Subcutaneous adipose tissue (tissue), 4 donors: ENCODE data around the gene SLC25A17. TPM values are rescaled to one million over a fixed set of nuclear protein-coding genes. Genes with fewer than 3 reads are reported as not detected.

Experiments
- total RNA-seq, 4 donors: library from RNA; depleted of rRNA; stranded (reverse); fragments of >200 nt; gene quantifications; one replicate each; pipeline ENCODE4 v1.1.0, GENCODE V29; 2016
- TF ChIP-seq, protein P1 (sequence below): fragments of 450-650 bp; IDR thresholded peaks from one replicate; pipeline ENCODE4 v1.5.1; 2016; ENCODE audit warnings: low read depth, mild to moderate bottlenecking, control low read depth, antibody characterized with exemption, moderate library complexity

SLC25A17 gene
- total RNA-seq, 4 donors from 2014 or later: 8.7 to 16.3 (median 13.8) TPM

DNA sequence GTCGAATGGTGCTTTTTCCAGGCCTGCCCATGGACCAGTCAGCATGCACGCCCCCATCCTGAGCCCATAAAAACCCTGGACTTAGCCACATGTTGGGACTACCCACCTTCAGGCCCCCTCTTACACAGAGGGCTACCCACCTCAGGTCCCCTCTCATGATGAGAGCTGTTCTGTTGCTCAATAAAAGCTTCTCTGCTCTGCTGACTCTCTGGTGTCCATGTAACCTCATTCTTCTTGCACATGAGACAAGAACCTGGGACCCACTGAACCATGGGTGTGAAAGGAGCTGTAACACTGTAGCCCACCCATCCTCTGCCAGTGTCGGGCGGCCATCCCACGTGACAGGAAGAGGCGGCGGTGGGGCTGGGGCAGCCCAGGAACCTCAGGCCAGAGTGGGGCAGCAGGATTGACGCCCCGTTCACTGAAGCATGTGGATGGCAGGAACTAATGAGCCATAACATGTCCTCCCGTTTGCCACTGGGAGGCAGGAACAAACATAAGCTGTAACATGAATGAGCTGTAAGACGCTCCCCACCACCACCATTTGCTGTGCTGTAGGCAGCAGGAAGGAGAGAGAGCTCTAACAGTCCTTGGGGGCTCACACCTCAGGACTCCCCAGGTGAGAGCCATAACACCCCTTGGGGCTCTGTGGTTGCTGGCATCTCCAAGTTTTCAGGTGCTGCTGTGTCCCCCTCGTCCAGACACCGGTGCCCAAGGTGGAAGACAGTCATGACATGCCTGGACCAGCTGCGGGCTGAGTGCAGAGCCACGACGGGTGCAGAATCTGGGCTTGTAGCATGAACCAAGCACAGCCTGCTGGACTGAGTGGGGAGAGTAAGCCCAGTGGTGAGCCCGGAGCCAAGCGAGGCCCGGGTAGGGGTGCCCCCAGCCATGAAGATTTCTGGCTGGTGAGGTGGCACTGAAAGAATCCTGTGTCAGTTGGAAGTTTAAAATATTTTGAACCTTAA lies 70.5 kb downstream of the SLC25A17 start:
- TF ChIP-seq, protein P1, sequence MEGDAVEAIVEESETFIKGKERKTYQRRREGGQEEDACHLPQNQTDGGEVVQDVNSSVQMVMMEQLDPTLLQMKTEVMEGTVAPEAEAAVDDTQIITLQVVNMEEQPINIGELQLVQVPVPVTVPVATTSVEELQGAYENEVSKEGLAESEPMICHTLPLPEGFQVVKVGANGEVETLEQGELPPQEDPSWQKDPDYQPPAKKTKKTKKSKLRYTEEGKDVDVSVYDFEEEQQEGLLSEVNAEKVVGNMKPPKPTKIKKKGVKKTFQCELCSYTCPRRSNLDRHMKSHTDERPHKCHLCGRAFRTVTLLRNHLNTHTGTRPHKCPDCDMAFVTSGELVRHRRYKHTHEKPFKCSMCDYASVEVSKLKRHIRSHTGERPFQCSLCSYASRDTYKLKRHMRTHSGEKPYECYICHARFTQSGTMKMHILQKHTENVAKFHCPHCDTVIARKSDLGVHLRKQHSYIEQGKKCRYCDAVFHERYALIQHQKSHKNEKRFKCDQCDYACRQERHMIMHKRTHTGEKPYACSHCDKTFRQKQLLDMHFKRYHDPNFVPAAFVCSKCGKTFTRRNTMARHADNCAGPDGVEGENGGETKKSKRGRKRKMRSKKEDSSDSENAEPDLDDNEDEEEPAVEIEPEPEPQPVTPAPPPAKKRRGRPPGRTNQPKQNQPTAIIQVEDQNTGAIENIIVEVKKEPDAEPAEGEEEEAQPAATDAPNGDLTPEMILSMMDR: no peak

DNA sequence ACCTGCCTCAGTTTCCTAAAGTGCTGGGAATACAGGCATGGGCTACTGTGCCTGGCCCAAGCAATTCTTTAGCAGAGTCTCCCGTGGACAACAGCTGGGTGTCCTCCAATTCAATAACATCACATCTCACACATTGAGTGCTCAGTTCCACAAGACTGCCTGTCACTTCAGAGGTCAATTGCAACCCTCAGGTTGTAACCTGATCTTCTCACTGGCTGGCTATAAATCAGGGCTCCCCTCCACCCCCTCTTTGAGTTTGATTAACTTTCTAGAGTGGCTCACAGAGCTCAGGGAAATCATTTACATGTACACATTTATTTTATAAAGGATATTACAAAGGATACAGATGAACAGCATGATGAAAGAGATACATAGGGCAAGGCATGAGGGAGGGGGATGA lies 71.8 kb downstream of the SLC25A17 start:
- TF ChIP-seq, protein P1: no peak

DNA sequence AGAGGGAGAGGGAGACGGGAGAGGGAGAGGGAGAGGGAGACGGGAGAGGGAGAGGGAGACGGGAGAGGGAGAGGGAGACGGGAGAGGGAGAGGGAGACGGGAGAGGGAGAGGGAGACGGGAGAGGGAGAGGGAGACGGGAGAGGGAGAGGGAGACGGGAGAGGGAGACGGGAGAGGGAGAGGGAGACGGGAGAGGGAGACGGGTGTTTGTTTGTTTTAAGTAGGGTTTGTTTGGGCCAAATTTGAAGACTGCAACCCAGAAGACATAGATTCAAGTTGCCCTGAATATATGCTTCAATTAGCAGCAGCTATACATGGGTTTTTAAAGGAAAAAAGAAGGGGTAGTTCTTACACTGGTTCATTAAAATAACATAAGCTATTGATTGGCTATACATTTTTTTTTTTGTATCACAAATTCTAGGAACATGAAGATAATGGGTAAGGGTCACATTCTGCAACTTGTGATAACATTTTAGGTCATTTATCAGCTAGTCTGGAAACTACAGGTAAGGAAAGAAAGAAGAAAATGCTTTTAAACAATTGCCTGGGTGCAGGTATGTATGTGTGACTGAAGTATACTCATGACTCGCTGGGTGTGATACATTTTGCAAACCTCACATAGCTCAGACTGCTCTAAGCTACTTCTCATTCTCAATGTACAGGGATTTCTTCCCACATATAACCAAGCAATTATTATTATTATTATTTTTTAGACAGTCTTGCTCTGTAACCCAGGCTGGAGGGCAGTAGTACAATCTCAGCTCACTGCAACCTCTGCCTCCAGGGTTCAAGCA lies 72.5 kb downstream of the SLC25A17 start:
- TF ChIP-seq, protein P1: no peak

DNA sequence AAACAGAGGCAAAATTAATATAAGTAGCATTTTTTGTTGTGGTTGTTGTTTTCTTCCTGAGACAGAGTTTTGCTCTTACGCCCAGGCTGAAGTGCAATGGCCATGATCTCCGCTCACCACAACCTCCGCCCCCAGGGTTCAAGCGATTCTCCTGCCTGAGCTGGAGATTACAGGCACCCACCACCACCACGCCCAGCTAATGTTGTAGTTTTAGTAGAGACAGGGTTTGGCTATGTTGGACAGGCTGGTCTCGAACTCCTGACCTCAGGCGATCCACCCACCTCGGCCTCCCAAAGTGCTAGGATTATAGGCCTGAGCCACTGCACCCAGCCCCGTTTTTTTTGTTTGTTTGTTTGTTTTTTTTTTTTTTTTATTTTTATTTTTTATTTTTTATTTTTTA lies 75.4 kb downstream of the SLC25A17 start:
- TF ChIP-seq, protein P1: no peak

DNA sequence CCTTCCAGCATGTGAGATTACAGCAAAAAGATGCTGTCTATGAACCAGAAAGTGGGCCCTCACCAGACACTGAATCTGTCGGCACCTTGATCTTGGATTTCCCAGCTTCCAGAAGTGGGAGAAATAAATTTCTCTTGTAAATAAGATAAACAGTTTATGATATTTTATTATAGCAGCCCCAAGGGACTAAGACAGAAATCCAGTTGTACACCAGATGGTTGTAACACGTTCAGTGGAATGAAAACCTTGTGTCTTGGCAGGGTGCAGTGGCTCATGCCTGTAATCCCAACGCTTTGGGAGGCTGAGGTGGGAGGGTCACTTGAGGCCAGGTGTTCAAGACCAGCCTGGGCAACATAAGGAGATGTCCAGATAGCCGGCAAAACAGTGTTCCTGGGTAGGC lies 78.0 kb downstream of the SLC25A17 start:
- TF ChIP-seq, protein P1: no peak

DNA sequence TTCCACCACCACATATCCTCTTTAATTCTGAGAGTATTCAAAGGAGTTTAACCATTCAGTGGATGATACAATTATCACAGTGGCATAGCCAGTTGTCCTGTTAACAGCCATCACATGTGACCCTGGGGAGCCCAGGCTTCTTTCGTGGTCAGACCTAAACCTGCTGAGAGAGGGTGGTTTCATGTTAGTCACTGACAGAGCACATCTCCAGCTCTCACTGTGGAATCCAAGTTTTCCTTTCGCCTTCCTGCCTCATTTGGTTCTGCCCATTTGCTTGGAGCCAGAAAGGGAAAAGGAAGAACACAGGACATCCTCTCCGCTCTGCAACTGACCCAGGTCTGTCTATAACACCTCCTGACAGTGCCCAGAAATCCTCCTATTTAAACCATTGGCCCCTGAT lies 79.4 kb downstream of the SLC25A17 start:
- TF ChIP-seq, protein P1: no peak

DNA sequence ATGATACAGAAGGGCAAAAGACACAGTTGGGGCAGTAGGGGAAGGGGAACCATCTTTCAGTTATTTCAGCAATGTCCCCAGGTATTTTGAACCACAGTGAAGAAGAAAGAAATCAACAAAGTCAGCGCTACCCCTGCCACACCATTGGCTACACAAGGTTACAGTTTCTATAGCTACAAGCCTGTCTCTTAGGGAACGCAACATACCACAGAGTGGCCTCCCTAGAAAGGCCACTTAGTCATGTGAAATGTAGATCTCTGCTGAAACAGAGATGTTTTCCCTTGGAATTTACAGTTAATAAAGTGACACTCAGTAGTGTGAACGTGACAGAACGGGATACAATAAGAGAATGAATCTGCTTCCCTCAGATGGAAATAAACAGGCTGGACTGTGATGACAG lies 85.2 kb downstream of the SLC25A17 start:
- TF ChIP-seq, protein P1: no peak
